GM13977 (cell line): ENCODE measurements around the gene TCF15.

Source experiments
- DNase-seq: peaks from one replicate; pipeline ENCODE4 v3.0.0; 2012; ENCODE audit warnings: low spot score
- CTCF ChIP-seq: IDR thresholded peaks from 2 replicates; pipeline ENCODE4 v1.5.1; 2012; ENCODE audit warnings: mild to moderate bottlenecking, control low read depth; ENCODE audit not compliant: insufficient read depth; ENCODE audit errors: extremely low read depth, missing control alignments
- in situ Hi-C: fragments of 300-500 bp; cut with MboI; formaldehyde crosslinking; loops from one replicate; pipeline ENCODE4 v1.12.0; 2022; ENCODE audit warnings: low sequenced_read_pairs, low pct_unique_long_range_greater_than_20kb, mixed read lengths, inconsistent platforms; ENCODE audit not compliant: unreplicated experiment

Gene TCF15

GRCh38 chr20:610130-611046 lies at the start of gene TCF15:
TSS of gene TCF15 (minus strand) at chr20:610309. CDS start at chr20:610237, 72 bp downstream.
- DNase-seq, result peak; percentile 80
- in situ Hi-C loops, result no loop called here
- TF ChIP-seq CTCF, result no peak

GRCh38 chr20:658731-659291 lies 48.7 kb upstream of the TCF15 start:
- in situ Hi-C loops, result no loop called here
- DNase-seq, result no peak
- TF ChIP-seq CTCF, result no peak

GRCh38 chr20:658202-658601 lies 48.1 kb upstream of the TCF15 start:
- TF ChIP-seq CTCF, result no peak
- in situ Hi-C loops, result no loop called here
- DNase-seq, result no peak

- TF ChIP-seq CTCF, result no peak
- in situ Hi-C loops, result no loop called here
- no peak for DNase-seq
Observed at GRCh38 chr20:655726-656624, 45.9 kb upstream of the TCF15 start.

GRCh38 chr20:654417-654750 lies 44.3 kb upstream of the TCF15 start:
- DNase-seq, result no peak
- in situ Hi-C loops, result no loop called here

More at GRCh38 chr20:654417-654750, 44.3 kb upstream of the TCF15 start:
- no peak for TF ChIP-seq CTCF
